ENCODE results near the gene KLK7. TPM values are rescaled to one million over a fixed set of nuclear protein-coding genes. Genes with fewer than 3 reads are reported as not detected.

The KLK7 gene
- total and polyA plus RNA-seq, 2 of the 4 experiments (the other 2 are of a cell fraction), result not detected

GRCh38 chr19:51007488-51007887, 23.8 kb upstream of the KLK7 start:
- H2BK5ac ChIP-seq (ENCODE audit: low read depth, low read length, poor library complexity, severe bottlenecking), result no peak overlapping the region
- H3K18ac ChIP-seq (ENCODE audit: low read depth, low read length), result no peak overlapping the region
- no peak overlapping the region for H2BK120ac ChIP-seq (ENCODE audit: low read depth, low read length)
- H3K9ac ChIP-seq (ENCODE audit: low read depth, low read length), result no peak overlapping the region
- H3K4me2 ChIP-seq (ENCODE audit: low read depth, low read length), result no peak overlapping the region
- H3K23ac ChIP-seq (ENCODE audit: low read depth, low read length), result no peak overlapping the region
- intact Hi-C loops (cut with micrococcal nuclease) (no loop called here), in situ Hi-C loops (cut with MboI; ENCODE audit: low sequenced_read_pairs) (no loop called here), dilution Hi-C loops (cut with HindIII; ENCODE audit: low sequenced_read_pairs, unreplicated experiment) (no loop called here)
- H4K5ac ChIP-seq (ENCODE audit: low read depth, low read length), result no peak overlapping the region
- no peak overlapping the region for H2BK20ac ChIP-seq (ENCODE audit: low read depth, low read length)
- ChIA-PET CTCF (interaction anchor here (0.7 kb wide), 2 partner anchors 86 to 141 kb away, joined by 3 read pairs; no protein-coding TSS in a partner anchor), POLR2A (ENCODE audit: unreplicated experiment) (no interaction called here)
- H2AFZ ChIP-seq (replicated peaks; ENCODE audit: low read length, poor library complexity), result no peak overlapping the region
- ATAC-seq (ENCODE audit: low read depth), result no peak
- no peak overlapping the region for H3K4me3 ChIP-seq (ENCODE audit: insufficient read depth, low read depth, low read length)
- TF ChIP-seq USF2 (IDR thresholded peaks at IDR 0.05; ENCODE audit: low read depth, low read length) (no peak), MAFK (IDR thresholded peaks at IDR 0.05; ENCODE audit: low read depth, low read length) (no peak), RFX5 (IDR thresholded peaks at IDR 0.05; ENCODE audit: low read depth, low read length) (no peak), SMC3 (IDR thresholded peaks at IDR 0.05; ENCODE audit: low read depth, low read length) (no peak)
- no TSS peak for BruUV-seq (replicated peaks)
- H3K56ac ChIP-seq (ENCODE audit: extremely low read depth, insufficient read depth, low read length), result no peak overlapping the region
- H4K20me1 ChIP-seq (ENCODE audit: insufficient read depth, low read length), result no peaks in the 10 kb centered on the region
- no peak overlapping the region for H2BK15ac ChIP-seq (ENCODE audit: low read depth, low read length)
- H3K79me1 ChIP-seq (ENCODE audit: low read depth in 1 of 2, low read length in 2 of 2), result no peaks in the 10 kb centered on the region
- no peak overlapping the region for H3K14ac ChIP-seq (replicated peaks; ENCODE audit: low read depth, low read length)
- H3K27me3 ChIP-seq (ENCODE audit: control insufficient read depth, insufficient read depth, low read length), result no peaks in the 10 kb centered on the region
- no peak overlapping the region for H2AK9ac ChIP-seq (replicated peaks; ENCODE audit: low read depth, low read length, poor library complexity)
- no peak overlapping the region for H2AK5ac ChIP-seq (ENCODE audit: low read depth, low read length)
- no peak overlapping the region for H3K27ac ChIP-seq (ENCODE audit: insufficient read depth, low read length)
- no CpG with 5 or more reads among the region's 3 CpGs for WGBS, 2 experiments (ENCODE audit: extremely low coverage in 2 of 2, insufficient read length in 1 of 2)
- H3K9me3 ChIP-seq (ENCODE audit: control insufficient read depth, insufficient read depth, low read length), result peaks cover 4% of the 10 kb centered on the region
- no peak for DNase-seq
- H4K91ac ChIP-seq (ENCODE audit: insufficient read depth, low read depth, low read length), result no peak overlapping the region
- no peak overlapping the region for H3K4ac ChIP-seq (ENCODE audit: low read depth, low read length)
- no peak overlapping the region for H4K8ac ChIP-seq (ENCODE audit: low read depth in 2 of 2, low read length in 2 of 2)
- no peaks in the 10 kb centered on the region for H3K36me3 ChIP-seq (ENCODE audit: control insufficient read depth, insufficient read depth, low read length)
- no peaks in the 10 kb centered on the region for H3K9me1 ChIP-seq (ENCODE audit: insufficient read depth, low read length)
- H3K4me1 ChIP-seq (ENCODE audit: control insufficient read depth, insufficient read depth, low read length), result no peaks in the 10 kb centered on the region
